ENCODE measurements around the gene PKP4. TPM values are rescaled to one million over a fixed set of nuclear protein-coding genes. Genes with fewer than 3 reads are reported as not detected.

Gene PKP4
- total RNA-seq, 2 experiments from 2014 or later: 39.2 to 58.4 TPM

DNA sequence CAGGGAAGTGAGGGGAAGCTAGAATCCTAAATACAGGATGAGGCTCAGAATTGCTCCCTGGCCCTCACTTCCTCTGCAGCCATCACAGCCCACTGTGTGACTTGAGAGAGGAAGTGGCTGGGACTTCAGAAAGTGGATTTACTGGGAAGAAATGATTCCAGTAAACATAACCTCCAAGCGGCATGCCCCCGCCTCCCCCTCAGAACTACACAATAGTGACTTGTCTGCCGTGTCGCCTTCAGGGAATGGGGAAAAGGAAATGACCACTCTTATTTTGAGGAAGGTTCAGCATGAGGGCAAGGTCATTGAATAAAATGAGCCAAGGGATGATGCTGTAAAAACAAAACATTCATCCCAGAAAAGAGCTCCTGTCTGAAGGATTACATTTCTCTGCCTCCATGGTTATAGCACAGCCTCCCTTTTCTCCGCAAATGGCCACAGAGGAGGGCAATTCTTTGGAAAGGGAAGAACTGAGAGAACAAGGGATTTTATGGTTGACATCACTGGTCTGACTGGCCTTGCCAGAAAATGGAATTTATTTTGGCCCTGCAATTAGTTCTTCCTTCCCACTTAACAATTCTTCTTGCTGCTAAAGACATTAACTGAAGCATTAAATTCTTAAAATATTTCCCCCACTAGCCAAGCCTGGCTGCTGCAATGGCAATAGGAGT, 259.5 kb downstream of the PKP4 start:
- Mint-ChIP-seq H3K27me3 (peaks cover 13% of the 10 kb centered on the region), H3K4me3 (no peak overlapping the region), H3K27ac (no peak overlapping the region), H3K36me3 (ENCODE audit: low read depth) (peaks cover 1% of the 10 kb centered on the region), H3K9me3 (ENCODE audit: low read depth) (peaks cover 11% of the 10 kb centered on the region), H3K4me1 (no peaks in the 10 kb centered on the region)
- ChIA-PET POLR2A (interaction anchor here (0.5 kb wide), 1 partner anchor 720 kb away, joined by 6 read pairs; no protein-coding TSS in a partner anchor), CTCF (no interaction called here)
- intact Hi-C loops (cut with DNase I, micrococcal nuclease): no loop called here
- no peak for DNase-seq
- no peak for ATAC-seq

DNA sequence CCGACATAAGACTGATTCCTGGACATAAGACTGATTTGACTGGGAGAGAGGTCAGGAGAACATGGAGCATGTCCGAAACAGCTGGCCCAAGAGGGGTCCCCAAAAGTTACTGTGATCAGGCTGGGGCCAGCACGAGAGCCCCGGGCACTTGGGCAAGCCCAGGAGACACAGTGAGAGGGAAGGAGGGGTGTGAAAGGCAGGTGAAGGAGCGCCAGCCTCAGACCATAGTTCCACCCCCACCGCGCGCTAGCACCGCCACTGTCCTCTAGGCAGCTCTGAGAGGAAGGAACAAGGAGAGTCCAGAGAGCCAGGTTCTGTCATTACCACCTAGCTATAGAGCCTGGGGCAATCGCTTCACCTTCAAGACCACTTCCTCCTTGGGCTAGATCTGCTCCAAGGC, 260.2 kb downstream of the PKP4 start:
- intact Hi-C loops (cut with DNase I, micrococcal nuclease): no loop called here
- no peaks in the 10 kb centered on the region for H3K4me1 Mint-ChIP-seq
- POLR2A ChIA-PET: no interaction called here
- peaks cover 11% of the 10 kb centered on the region for H3K9me3 Mint-ChIP-seq (ENCODE audit: low read depth)
- peaks cover 13% of the 10 kb centered on the region for H3K27me3 Mint-ChIP-seq
- DNase-seq: no peak
- H3K4me3 Mint-ChIP-seq: no peak overlapping the region
- H3K36me3 Mint-ChIP-seq (ENCODE audit: low read depth): peaks cover 1% of the 10 kb centered on the region
- no peak overlapping the region for H3K27ac Mint-ChIP-seq
- CTCF ChIA-PET: no interaction called here
- ATAC-seq: no peak

DNA sequence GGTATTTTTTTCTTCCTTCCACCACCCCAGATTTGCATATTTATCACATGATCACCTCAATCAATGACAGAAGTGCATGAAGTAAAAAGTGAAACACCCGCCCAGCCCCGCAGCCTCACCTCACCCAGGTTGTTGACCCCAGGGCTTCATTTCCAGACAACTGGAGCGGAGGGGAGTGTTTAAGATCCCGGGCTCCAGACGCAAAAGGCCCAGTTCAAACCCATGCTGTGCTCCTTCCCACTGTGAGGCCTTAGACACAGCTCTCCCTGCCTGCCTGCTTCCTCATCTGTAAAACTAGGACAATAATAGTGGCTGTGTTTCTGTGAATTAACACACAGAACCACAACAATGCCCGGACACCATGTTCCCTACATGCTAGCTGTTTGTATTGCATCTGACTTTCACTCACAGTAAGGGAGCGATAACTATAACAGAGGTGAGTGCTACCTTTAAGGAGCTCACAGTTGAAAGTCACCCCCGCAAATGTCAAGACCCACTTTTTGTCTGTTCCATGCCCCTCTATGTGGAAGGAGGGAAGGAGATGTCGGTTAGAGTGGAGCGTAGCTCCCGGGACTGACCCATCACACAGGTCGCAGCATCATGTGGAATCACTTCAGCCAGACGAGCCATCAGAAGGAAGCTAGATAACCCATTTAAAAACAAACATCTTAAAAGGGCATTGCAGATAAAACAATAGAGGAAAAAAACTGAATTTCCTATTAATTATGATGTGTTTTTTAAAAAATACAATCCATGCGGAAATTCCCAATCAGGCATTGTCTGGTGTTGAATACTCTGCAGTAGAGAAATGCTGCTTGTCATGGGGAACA, 260.8 kb downstream of the PKP4 start:
- CTCF ChIA-PET: interaction anchor here (0.7 kb wide), 1 partner anchor 338 kb away, joined by 3 read pairs; no protein-coding TSS in a partner anchor
- intact Hi-C loops (cut with DNase I, micrococcal nuclease): no loop called here
- Mint-ChIP-seq H3K9me3 (ENCODE audit: low read depth) (peaks cover 11% of the 10 kb centered on the region), H3K36me3 (ENCODE audit: low read depth) (peaks cover 1% of the 10 kb centered on the region), H3K4me3 (no peak overlapping the region), H3K27ac (no peak overlapping the region), H3K4me1 (no peaks in the 10 kb centered on the region), H3K27me3 (peaks cover 13% of the 10 kb centered on the region)
- DNase-seq: no peak
- ATAC-seq: no peak
- POLR2A ChIA-PET: no interaction called here

DNA sequence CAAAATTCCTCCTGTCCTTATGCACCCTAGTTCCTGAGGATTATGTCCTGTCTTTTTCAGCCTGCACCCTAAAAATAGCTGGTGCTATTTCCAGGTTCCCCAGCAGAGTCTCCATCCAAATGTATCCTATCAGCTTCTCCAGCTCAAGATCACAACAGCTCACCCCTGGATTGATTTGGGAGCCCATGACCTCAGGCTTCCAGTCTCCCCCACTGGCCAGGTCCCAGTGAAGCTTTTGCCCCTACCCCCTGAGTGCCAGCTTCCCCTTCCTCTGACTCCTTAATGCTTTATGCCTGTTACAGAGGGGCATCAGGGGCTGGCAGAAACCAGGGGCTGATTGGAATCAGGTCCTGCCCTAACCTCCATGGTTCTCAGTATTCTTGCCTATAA, 261.4 kb downstream of the PKP4 start:
- Mint-ChIP-seq H3K36me3 (ENCODE audit: low read depth) (no peaks in the 10 kb centered on the region), H3K4me1 (no peaks in the 10 kb centered on the region), H3K27ac (no peak overlapping the region), H3K4me3 (no peak overlapping the region), H3K9me3 (ENCODE audit: low read depth) (peaks cover 7% of the 10 kb centered on the region), H3K27me3 (peaks cover 10% of the 10 kb centered on the region)
- POLR2A ChIA-PET: no interaction called here
- CTCF ChIA-PET: interaction anchor here (0.7 kb wide), 1 partner anchor 339 kb away, joined by 3 read pairs; no protein-coding TSS in a partner anchor
- intact Hi-C loops (cut with DNase I, micrococcal nuclease): no loop called here
- DNase-seq (no peak), ATAC-seq (no peak)

DNA sequence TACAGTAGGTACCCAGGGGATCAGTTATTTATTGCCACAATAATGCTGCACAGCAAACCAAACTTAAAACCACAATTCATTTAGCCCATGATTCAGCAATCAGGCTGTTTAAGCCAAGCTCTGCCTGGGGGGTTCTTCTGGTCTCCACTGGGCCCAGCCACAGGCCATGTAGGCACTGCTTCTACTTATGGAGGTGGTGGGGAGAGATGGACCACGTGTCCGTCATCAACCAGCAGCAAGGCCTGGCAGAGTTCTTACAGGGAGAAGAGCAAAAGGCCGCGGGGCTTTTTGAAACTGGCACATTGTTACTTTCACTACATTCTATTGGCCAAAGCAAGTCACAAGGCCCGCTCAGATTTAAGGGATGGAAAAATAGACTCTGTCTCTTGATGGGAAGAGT, 262.1 kb downstream of the PKP4 start:
- Mint-ChIP-seq H3K4me1 (no peaks in the 10 kb centered on the region), H3K27me3 (peaks cover 10% of the 10 kb centered on the region), H3K27ac (no peak overlapping the region), H3K9me3 (ENCODE audit: low read depth) (peaks cover 3% of the 10 kb centered on the region), H3K4me3 (no peak overlapping the region), H3K36me3 (ENCODE audit: low read depth) (no peaks in the 10 kb centered on the region)
- intact Hi-C loops (cut with DNase I, micrococcal nuclease): no loop called here
- ATAC-seq: no peak
- ChIA-PET POLR2A (no interaction called here), CTCF (no interaction called here)
- no peak for DNase-seq

- Mint-ChIP-seq H3K36me3 (ENCODE audit: low read depth) (no peaks in the 10 kb centered on the region), H3K4me1 (no peaks in the 10 kb centered on the region), H3K9me3 (ENCODE audit: low read depth) (no peaks in the 10 kb centered on the region), H3K27me3 (peaks cover 6% of the 10 kb centered on the region), H3K27ac (no peak overlapping the region), H3K4me3 (no peak overlapping the region)
- DNase-seq (no peak), ATAC-seq (no peak)
- ChIA-PET CTCF (interaction anchor here (0.7 kb wide), 1 partner anchor 11 kb away, joined by 3 read pairs; no protein-coding TSS in a partner anchor), POLR2A (no interaction called here)
- intact Hi-C loops (cut with DNase I, micrococcal nuclease): no loop called here
These were observed 262.7 kb downstream of the PKP4 start for GRCh38 chr2:158719403-158719802.

GRCh38 chr2:158722266-158723105, 265.7 kb downstream of the PKP4 start:
- POLR2A ChIA-PET: no interaction called here
- CTCF ChIA-PET: interaction anchor here (1.2 kb wide), 1 partner anchor 10 kb away, joined by 3 read pairs; no protein-coding TSS in a partner anchor
- intact Hi-C loops (cut with DNase I, micrococcal nuclease): no loop called here

DNA sequence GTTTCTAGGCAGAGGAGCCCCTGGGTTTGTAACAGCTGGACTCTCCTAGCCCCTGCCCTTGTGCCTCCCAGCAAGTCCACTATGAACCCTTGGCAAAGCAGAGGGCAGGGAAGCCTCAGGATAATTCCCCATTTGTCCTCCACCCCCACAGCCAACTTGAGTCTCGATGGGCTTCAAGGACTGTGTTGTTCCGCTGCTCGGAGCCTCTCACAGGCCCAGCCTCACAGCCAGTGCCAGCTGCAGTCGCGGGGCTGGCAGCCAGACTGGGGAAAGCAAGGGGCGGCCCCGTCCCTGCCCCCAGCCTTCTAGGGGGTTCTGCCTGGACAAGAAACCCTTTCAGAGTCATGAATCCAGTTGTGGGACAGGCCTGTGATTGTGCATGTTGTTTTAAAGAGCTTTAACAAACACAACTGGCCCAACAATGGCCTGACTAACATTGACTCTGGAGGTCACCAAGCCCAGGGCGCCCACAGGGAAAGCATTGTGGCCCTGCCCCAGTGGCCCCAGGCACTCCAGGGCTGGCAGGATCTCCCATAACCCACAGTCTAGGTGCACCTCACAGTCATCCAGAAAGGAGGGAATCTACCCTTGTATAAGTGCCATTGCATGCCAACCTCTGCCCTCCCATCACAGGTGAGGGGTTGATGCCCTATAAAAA, 266.6 kb downstream of the PKP4 start:
- DNase-seq (no peak), ATAC-seq (no peak)
- ChIA-PET CTCF (interaction anchor here (1.2 kb wide), 1 partner anchor 10 kb away, joined by 3 read pairs; no protein-coding TSS in a partner anchor), POLR2A (no interaction called here)
- H3K27ac Mint-ChIP-seq: no peak overlapping the region
- no peak overlapping the region for H3K4me3 Mint-ChIP-seq
- no peaks in the 10 kb centered on the region for H3K36me3 Mint-ChIP-seq (ENCODE audit: low read depth)
- no peaks in the 10 kb centered on the region for H3K4me1 Mint-ChIP-seq
- no peaks in the 10 kb centered on the region for H3K9me3 Mint-ChIP-seq (ENCODE audit: low read depth)
- no peaks in the 10 kb centered on the region for H3K27me3 Mint-ChIP-seq
- intact Hi-C loops (cut with DNase I, micrococcal nuclease): no loop called here

More at GRCh38 chr2:158722266-158723105, 265.7 kb downstream of the PKP4 start:
- H3K36me3 Mint-ChIP-seq (ENCODE audit: low read depth): no peaks in the 10 kb centered on the region
- no peak for ATAC-seq
- peaks cover 2% of the 10 kb centered on the region for H3K27me3 Mint-ChIP-seq
- no peak overlapping the region for H3K27ac Mint-ChIP-seq
- no peaks in the 10 kb centered on the region for H3K4me1 Mint-ChIP-seq
- no peak for DNase-seq
- H3K9me3 Mint-ChIP-seq (ENCODE audit: low read depth): no peaks in the 10 kb centered on the region
- H3K4me3 Mint-ChIP-seq: no peak overlapping the region

DNA sequence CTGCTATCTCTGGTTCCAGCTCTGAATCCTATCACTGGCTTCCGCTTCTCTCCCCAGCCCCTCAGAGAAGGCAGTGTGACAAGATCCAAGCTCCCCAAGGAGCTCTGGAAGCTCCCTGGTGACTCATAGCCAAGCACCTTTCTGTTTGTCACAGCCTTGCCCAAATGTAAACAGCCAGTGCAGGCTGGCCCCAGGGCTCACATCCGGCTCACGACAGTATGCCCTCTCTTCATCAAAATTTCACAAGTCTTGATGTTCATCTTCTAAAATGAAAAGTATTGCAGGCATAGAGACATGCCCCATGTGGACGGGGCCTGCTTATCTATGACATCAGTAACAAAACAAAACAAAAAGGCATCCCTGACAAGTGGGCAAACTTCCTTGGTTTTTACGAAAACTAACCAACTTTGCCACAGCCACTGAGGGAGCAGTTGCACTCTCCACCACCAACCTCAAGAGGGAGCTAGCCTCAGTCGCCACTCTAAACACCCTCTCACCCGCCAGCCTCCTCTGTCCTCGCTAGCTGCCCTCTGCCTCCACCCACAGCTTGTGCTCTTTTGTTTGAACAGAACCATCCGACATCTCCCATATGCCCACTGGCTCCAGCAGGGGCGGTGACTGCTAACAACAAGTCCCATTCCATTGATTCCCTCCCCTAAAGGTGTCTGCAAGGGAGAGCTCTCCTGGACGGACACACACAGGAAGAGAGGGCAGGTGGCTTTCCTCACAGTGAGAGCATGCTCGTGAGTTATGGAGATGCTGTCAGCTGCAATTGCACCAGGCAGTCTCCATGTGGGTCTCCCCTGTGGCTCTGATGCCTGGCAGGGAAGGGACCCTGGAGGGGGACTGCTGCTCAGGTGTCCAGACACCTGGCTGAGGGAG, 267.4 kb downstream of the PKP4 start:
- no peak for ATAC-seq
- Mint-ChIP-seq H3K9me3 (ENCODE audit: low read depth) (no peaks in the 10 kb centered on the region), H3K27me3 (no peaks in the 10 kb centered on the region), H3K4me1 (no peaks in the 10 kb centered on the region), H3K36me3 (ENCODE audit: low read depth) (no peaks in the 10 kb centered on the region), H3K27ac (no peak overlapping the region), H3K4me3 (no peak overlapping the region)
- POLR2A ChIA-PET: no interaction called here
- peak; percentile 11 for DNase-seq
- CTCF ChIA-PET: interaction anchor here (0.7 kb wide), 1 partner anchor 505 kb away, joined by 3 read pairs; no protein-coding TSS in a partner anchor
- intact Hi-C loops (cut with DNase I, micrococcal nuclease): no loop called here

DNA sequence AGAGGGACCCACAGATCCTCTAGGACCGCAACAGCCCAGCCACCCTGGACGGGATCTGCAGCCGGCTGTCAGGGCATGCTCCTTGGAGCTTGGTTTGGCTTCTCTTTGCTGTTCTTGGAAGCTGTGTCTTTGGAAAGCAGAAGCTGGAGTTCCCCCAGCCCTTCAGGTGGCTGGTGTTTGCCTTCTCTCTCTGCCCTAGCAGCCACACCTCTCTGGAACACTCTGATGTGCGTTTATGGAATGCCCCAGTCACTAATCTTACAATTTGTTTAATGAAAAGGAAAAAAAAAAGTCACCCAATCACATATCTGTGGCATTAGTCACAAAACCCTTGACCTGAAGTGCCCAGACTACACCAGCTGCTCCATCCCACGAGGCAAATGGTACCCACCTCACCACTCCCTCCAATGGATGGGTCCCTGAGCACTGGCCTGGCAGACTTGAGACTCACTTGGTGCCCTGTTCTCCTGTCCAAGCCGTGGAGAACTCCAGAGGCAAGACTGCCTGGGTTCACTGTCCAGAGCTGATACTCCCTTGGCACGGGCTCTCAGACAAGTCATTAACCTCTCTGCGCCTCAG, 268.1 kb downstream of the PKP4 start:
- H3K9me3 Mint-ChIP-seq (ENCODE audit: low read depth): no peaks in the 10 kb centered on the region
- no peak for DNase-seq
- H3K4me1 Mint-ChIP-seq: no peaks in the 10 kb centered on the region
- H3K27ac Mint-ChIP-seq: no peak overlapping the region
- intact Hi-C loops (cut with DNase I, micrococcal nuclease): no loop called here
- H3K4me3 Mint-ChIP-seq: no peak overlapping the region
- no peak for ATAC-seq
- POLR2A ChIA-PET: no interaction called here
- CTCF ChIA-PET: interaction anchor here (0.6 to 0.7 kb wide), 2 partner anchors 33 to 144 kb away, joined by 3 to 4 read pairs; no protein-coding TSS in a partner anchor
- no peaks in the 10 kb centered on the region for H3K27me3 Mint-ChIP-seq
- H3K36me3 Mint-ChIP-seq (ENCODE audit: low read depth): no peaks in the 10 kb centered on the region
